Liver (tissue), 9 donors: ENCODE data around the gene CRIP1. TPM values are rescaled to one million over a fixed set of nuclear protein-coding genes. Genes with fewer than 3 reads are reported as not detected.

Experiments used
- DNase-seq: peaks from one replicate; pipeline ENCODE4 v3.0.0-alpha.2; 2017; ENCODE audit warnings: low spot score
- H3K27ac ChIP-seq, 2 donors: one replicate each; pipeline ENCODE4 v1.7.0; 2013; ENCODE audit warnings: inconsistent platforms in 2 of 2, low read length in 2 of 2, control low read depth in 1 of 2, low read depth in 1 of 2, mild to moderate bottlenecking in 1 of 2
- H3K27me3 ChIP-seq, 4 donors: one replicate each; pipeline versions ENCODE4 v1.6.1 to v1.7.0; 2013; ENCODE audit warnings: low read length in 3 of 4, inconsistent platforms in 1 of 4, mild to moderate bottlenecking in 1 of 4, moderate library complexity in 1 of 4; ENCODE audit not compliant: control insufficient read depth in 4 of 4, insufficient read depth in 4 of 4
- H3K36me3 ChIP-seq, 4 donors: one replicate each; pipeline versions ENCODE4 v1.6.1 to v1.7.0; 2013; ENCODE audit warnings: low read length in 3 of 4, mild to moderate bottlenecking in 3 of 4, low read depth in 1 of 4, moderate library complexity in 1 of 4; ENCODE audit not compliant: control insufficient read depth in 4 of 4, insufficient read depth in 3 of 4
- H3K4me1 ChIP-seq, 4 donors: one replicate each; pipeline versions ENCODE4 v1.6.1 to v1.7.0; 2013; ENCODE audit warnings: low read length in 3 of 4, mild to moderate bottlenecking in 3 of 4, moderate library complexity in 1 of 4; ENCODE audit not compliant: control insufficient read depth in 4 of 4, insufficient read depth in 4 of 4
- H3K4me3 ChIP-seq, 3 donors: one replicate each; pipeline versions ENCODE4 v1.6.1 to v1.7.0; 2013; ENCODE audit warnings: low read length in 3 of 3, control low read depth in 1 of 3, low read depth in 1 of 3, mild to moderate bottlenecking in 1 of 3
- H3K9ac ChIP-seq, 2 donors: one replicate each; pipeline ENCODE4 v1.7.0; 2013; ENCODE audit warnings: low read length in 2 of 2, mild to moderate bottlenecking in 2 of 2, moderate library complexity in 2 of 2, control low read depth in 1 of 2, low read depth in 1 of 2
- H3K9me3 ChIP-seq, 4 donors: one replicate each; pipeline versions ENCODE4 v1.6.1 to v1.7.0; 2013; ENCODE audit warnings: low read length in 3 of 4; ENCODE audit not compliant: control insufficient read depth in 4 of 4
- ATF3 ChIP-seq: IDR thresholded peaks from 2 replicates; pipeline ENCODE4 v1.6.1; 2016; ENCODE audit warnings: antibody characterized with exemption
- CTCF ChIP-seq: fragments of 150-350 bp; IDR thresholded peaks from 2 replicates; pipeline ENCODE4 v1.5.1; 2017; ENCODE audit warnings: improper control_type of control experiment, low read depth, low read length; ENCODE audit not compliant: missing input control
- EGR1 ChIP-seq, 2 donors: IDR thresholded peaks; 2 replicates each; pipeline ENCODE4 v1.6.1; 2016 to 2018; ENCODE audit warnings: antibody characterized with exemption in 2 of 2, low read depth in 2 of 2
- FOXA1 ChIP-seq: IDR thresholded peaks from 2 replicates; pipeline ENCODE4 v1.6.1; 2016; ENCODE audit warnings: antibody characterized with exemption
- FOXA2 ChIP-seq: IDR thresholded peaks from 2 replicates; pipeline ENCODE4 v1.6.1; 2016; ENCODE audit warnings: antibody characterized with exemption
- GABPA ChIP-seq, 2 donors: IDR thresholded peaks in 1 of 2; conservative IDR thresholded peaks in 1 of 2; 2 replicates each; pipeline ENCODE4 v1.6.1; 2016; ENCODE audit warnings: antibody characterized with exemption in 2 of 2, mild to moderate bottlenecking in 1 of 2, moderate library complexity in 1 of 2
- HNF4A ChIP-seq, 2 donors: conservative IDR thresholded peaks; 2 replicates each; pipeline ENCODE4 v1.6.1; 2016; ENCODE audit warnings: antibody characterized with exemption in 2 of 2, mild to moderate bottlenecking in 2 of 2
- HNF4G ChIP-seq: IDR thresholded peaks from 2 replicates; pipeline ENCODE4 v1.6.1; 2016; ENCODE audit warnings: antibody characterized with exemption
- JUND ChIP-seq, 2 donors: IDR thresholded peaks; 2 replicates each; pipeline ENCODE4 v1.6.1; 2016; ENCODE audit warnings: antibody characterized with exemption in 2 of 2
- MAX ChIP-seq: IDR thresholded peaks from 2 replicates; pipeline ENCODE4 v1.6.1; 2016; ENCODE audit warnings: antibody characterized with exemption
- NR2F2 ChIP-seq: IDR thresholded peaks from 2 replicates; pipeline ENCODE4 v1.6.1; 2016; ENCODE audit warnings: antibody characterized with exemption
- RAD21 ChIP-seq, 2 donors: IDR thresholded peaks; 2 replicates each; pipeline ENCODE4 v1.6.1; 2016; ENCODE audit warnings: antibody characterized with exemption in 2 of 2, mild to moderate bottlenecking in 2 of 2
- REST ChIP-seq: IDR thresholded peaks from 2 replicates; pipeline ENCODE4 v1.6.1; 2016; ENCODE audit warnings: antibody characterized with exemption, mild to moderate bottlenecking
- RXRA ChIP-seq, 2 donors: IDR thresholded peaks; 2 replicates each; pipeline ENCODE4 v1.6.1; 2017 to 2018; ENCODE audit warnings: antibody characterized with exemption in 2 of 2, mild to moderate bottlenecking in 1 of 2
- SP1 ChIP-seq: IDR thresholded peaks from 2 replicates; pipeline ENCODE4 v1.6.1; 2018; ENCODE audit warnings: antibody characterized with exemption, mild to moderate bottlenecking
- TAF1 ChIP-seq: conservative IDR thresholded peaks from 2 replicates; pipeline ENCODE4 v1.6.1; 2016; ENCODE audit warnings: antibody characterized with exemption, mild to moderate bottlenecking
- YY1 ChIP-seq: IDR thresholded peaks from 2 replicates; pipeline ENCODE4 v1.6.1; 2016; ENCODE audit warnings: antibody characterized with exemption, mild to moderate bottlenecking
- ZBTB33 ChIP-seq: IDR thresholded peaks from 2 replicates; pipeline ENCODE4 v1.6.1; 2016; ENCODE audit warnings: antibody characterized with exemption
- WGBS: extraction: QIAGEN DNeasy Blood & Tissue Kit; methylation state at CpG from one replicate; pipeline ENCODE4 v1.1.7; 2013; 5-methylcytosine and 5-hydroxymethylcytosine counted together
- polyA plus RNA-seq, 2 donors: library from polyadenylated mRNA; stranded (reverse) in 1 of 2; unstranded in 1 of 2; fragments of 200-250 nt in 1 of 2; fragments of >200 nt in 1 of 2; fragmentation: Nextera tagmentation in 1 of 2; extraction: Ambion mirVana in 1 of 2; gene quantifications; one replicate each; pipeline versions ENCODE4 v1.2.1 to v1.2.3, GENCODE V29; 2013 to 2015
- total RNA-seq, 2 donors: library from RNA; depleted of rRNA; stranded (reverse); fragments of >200 nt; gene quantifications; one replicate each; pipeline ENCODE4 v1.2.3, GENCODE V29; 2014
- donor health status: healthy.
- donor health status: healthy.
- donor health status: healthy.
- donor health status: healthy.
- donor health status: healthy.

The CRIP1 gene
- total and polyA plus RNA-seq, 4 donors = 1.4 to 11.4 (median 3.9) TPM

GRCh38 chr14:105461903-105462302, 24.8 kb upstream of the CRIP1 start:
- H3K4me3 ChIP-seq = no peak overlapping the region
- 97% methylated on average over 18 of the region's 18 CpGs for WGBS
- H3K27me3 ChIP-seq = no peaks in the 10 kb centered on the region
- H3K27ac ChIP-seq = no peak overlapping the region
- H3K9me3 ChIP-seq = no peaks in the 10 kb centered on the region
- H3K4me1 ChIP-seq = no peaks in the 10 kb centered on the region
- no peak overlapping the region for H3K9ac ChIP-seq
- peaks cover 8 to 53% (median 28%) of the 10 kb centered on the region in 4 donors for H3K36me3 ChIP-seq
- TF ChIP-seq SP1 = no peak
- TF ChIP-seq ZBTB33 = no peak
- TF ChIP-seq ATF3 = no peak
- TF ChIP-seq GABPA (IDR thresholded peaks at IDR 0.05 in 1 of 2, conservative IDR thresholded peaks at IDR 0.05 in 1 of 2) = no peak
- no peak for TF ChIP-seq FOXA1
- no peak for TF ChIP-seq HNF4G
- TF ChIP-seq HNF4A (conservative IDR thresholded peaks at IDR 0.05) = no peak
- TF ChIP-seq FOXA2 = no peak
- no peak for TF ChIP-seq TAF1
- no peak for TF ChIP-seq NR2F2
- TF ChIP-seq MAX = no peak
- no peak for TF ChIP-seq RXRA (IDR thresholded peaks at IDR 0.05)
- TF ChIP-seq JUND (IDR thresholded peaks at IDR 0.05) = no peak
- no peak for TF ChIP-seq EGR1 (IDR thresholded peaks at IDR 0.05; ENCODE audit: low read depth in 2 of 2)
- no peak for TF ChIP-seq YY1
- no peak for TF ChIP-seq CTCF
- no peak for TF ChIP-seq REST
- TF ChIP-seq RAD21 (IDR thresholded peaks at IDR 0.05) = no peak
- DNase-seq = no peak
